Epithelial cell of proximal tubule (primary cell): ENCODE measurements around the gene ACTRT3. TPM values are rescaled to one million over a fixed set of nuclear protein-coding genes. Genes with fewer than 3 reads are reported as not detected.
"Not testable (repeated sequence)": the region's sequence is repeated elsewhere in the genome, so short reads cannot be mapped to it uniquely, and the experiment has no call there.

Experiments
- DNase-seq: peaks from one replicate; pipeline ENCODE4 v3.0.0-alpha.2; 2011; ENCODE audit warnings: low read depth
- H3K4me3 ChIP-seq: 2 replicates; pipeline ENCODE4 v1.5.1; 2011; ENCODE audit warnings: low read depth, mild to moderate bottlenecking, low read length
- total RNA-seq: library from RNA; depleted of rRNA; stranded (reverse); fragments of >200 nt; gene quantifications from 2 replicates; pipeline ENCODE4 v1.2.3, GENCODE V29; 2015
- TF ChIP-seq, protein P1 (sequence below): conservative IDR thresholded peaks from 2 replicates; pipeline ENCODE4 v1.5.1; 2012; ENCODE audit warnings: low read depth, mild to moderate bottlenecking, low read length

Gene ACTRT3
- total RNA-seq, 1 donor from 2014 or later: 2.6 TPM

DNA sequence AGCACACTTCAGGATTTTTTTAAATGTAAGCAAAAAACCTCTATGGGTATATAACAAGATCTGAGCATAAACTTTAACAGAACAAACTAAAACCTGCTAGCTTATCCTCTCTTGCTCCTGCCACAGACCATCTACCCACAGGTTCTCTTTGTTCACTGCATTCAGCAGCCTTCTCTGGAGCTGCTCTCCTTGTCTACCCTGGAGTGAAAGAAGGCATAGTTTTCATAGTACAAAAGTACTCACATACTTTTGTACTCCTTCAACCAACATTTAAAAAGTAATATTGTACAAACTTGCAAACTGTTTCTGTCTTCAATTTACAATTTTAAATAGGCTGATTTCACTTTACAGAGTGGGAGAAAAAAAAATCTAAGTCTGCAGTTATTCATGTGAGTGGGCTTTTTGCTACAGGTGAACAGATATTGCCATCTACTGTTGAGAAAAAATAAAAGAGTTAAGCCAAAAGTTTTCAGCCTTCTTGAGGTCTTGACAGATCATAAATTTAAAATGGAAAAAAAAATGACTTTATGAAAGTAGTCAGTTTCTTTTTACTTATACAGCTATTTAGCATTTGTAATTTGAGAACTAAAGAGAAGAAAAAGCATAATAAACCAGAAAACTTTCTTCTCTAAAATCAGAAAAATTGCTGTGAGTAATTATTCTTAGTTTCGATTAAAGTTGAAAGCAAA lies 24.9 kb downstream of the ACTRT3 start:
- DNase-seq: no peak
- H3K4me3 ChIP-seq: no peak overlapping the region
- TF ChIP-seq, protein P1, sequence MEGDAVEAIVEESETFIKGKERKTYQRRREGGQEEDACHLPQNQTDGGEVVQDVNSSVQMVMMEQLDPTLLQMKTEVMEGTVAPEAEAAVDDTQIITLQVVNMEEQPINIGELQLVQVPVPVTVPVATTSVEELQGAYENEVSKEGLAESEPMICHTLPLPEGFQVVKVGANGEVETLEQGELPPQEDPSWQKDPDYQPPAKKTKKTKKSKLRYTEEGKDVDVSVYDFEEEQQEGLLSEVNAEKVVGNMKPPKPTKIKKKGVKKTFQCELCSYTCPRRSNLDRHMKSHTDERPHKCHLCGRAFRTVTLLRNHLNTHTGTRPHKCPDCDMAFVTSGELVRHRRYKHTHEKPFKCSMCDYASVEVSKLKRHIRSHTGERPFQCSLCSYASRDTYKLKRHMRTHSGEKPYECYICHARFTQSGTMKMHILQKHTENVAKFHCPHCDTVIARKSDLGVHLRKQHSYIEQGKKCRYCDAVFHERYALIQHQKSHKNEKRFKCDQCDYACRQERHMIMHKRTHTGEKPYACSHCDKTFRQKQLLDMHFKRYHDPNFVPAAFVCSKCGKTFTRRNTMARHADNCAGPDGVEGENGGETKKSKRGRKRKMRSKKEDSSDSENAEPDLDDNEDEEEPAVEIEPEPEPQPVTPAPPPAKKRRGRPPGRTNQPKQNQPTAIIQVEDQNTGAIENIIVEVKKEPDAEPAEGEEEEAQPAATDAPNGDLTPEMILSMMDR: peak; percentile 57

DNA sequence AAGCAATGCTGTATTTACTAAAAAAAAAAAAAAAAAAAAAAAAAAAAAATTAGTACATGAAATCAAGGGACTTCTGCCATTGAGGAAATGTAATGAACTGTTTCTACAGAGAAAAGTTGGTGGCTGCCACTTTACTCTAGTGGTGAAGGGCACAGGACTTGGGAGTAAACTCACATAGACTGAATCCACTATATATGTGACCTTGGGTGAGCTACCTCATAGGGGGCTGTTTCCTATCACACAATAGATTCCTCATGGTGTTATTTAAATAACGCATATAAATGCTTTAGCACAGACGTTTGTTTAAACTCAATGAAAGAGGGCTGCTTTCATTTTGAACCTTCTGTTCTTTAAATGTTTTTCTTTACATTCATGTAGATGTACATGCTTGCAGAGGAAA lies 30.3 kb downstream of the ACTRT3 start:
- H3K4me3 ChIP-seq: no peak overlapping the region
- DNase-seq: no peak
- TF ChIP-seq, protein P1: no peak

DNA sequence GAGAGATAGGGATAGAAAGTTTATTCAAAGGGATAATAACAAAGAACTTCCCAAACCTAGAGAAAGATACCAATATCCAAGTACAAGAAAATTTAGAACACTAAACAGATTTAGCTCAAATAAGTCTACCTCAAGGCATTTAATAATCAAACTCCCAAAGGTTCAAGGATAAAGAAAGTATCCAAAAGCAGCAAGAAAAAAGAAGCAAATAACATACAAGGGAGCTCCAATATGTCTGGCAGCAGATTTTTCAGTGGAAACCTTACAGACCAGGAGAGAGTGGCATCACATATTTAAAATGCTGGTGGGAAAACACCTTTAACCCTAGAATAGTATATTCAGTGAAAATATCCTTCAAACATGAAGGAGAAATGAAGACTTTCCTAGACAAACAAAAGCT lies 37.5 kb downstream of the ACTRT3 start:
- H3K4me3 ChIP-seq, DNase-seq: not testable (repeated sequence)

DNA sequence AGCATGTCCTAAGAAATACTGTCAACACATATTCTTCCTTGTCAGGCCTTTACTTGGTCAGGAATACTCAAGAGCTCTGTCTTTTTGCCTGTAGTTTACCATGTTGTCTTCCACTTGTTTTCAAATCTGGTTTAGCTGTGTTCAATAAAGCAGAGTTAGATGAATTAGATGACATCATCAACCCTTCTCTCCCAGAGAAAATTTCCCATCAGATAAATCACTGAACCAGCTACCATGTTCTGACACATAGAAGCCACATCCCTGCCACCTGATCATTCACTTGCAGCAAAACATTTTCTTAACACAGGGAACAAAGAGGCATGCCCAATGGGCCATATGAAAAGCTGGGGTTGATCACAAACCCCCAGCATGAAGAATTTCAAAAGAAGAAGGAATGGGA lies 46.6 kb downstream of the ACTRT3 start:
- H3K4me3 ChIP-seq: no peak overlapping the region
- DNase-seq: peak; percentile 20
- TF ChIP-seq, protein P1: no peak

DNA sequence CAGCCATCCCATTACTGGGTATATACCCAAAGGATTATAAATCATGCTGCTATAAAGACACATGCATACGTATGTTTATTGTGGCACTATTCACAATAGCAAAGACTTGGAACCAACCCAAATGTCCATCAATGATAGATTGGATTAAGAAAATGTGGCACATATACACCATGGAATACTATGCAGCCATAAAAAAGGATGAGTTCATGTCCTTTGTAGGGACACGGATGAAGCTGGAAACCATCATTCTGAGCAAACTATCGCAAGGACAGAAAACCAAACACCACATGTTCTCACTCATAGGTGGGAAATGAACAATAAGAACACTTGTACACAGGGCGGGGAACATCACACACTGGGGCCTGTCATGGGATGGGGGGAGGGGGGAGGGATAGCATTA lies 50.9 kb downstream of the ACTRT3 start:
- H3K4me3 ChIP-seq, DNase-seq: not testable (repeated sequence)

Other genes with a start within 250 kb of the ACTRT3 start
- gene MECOM, start 105.8 kb downstream of the ACTRT3 start, total RNA-seq: 15.7 and 25.2 TPM in 2 replicates
- gene TERC, start 4.5 kb downstream of the ACTRT3 start, total RNA-seq: 196 and 307 TPM in 2 replicates
- gene MYNN, start 3.8 kb upstream of the ACTRT3 start, total RNA-seq: 10.9 and 17.6 TPM in 2 replicates
- 0.07 TPM in 1 of 2 replicates, not detected in the other for gene LRRIQ4, start 43.3 kb upstream of the ACTRT3 start, total RNA-seq
- 9.8 and 17.1 TPM in 2 replicates for gene LRRC34, start 43.3 kb upstream of the ACTRT3 start, total RNA-seq
- gene LRRC31, start 100.4 kb upstream of the ACTRT3 start, total RNA-seq: 0.14 TPM in 1 of 2 replicates, not detected in the other
- gene SAMD7, start 142.0 kb upstream of the ACTRT3 start, total RNA-seq: not detected in 2 replicates
- gene SEC62, start 197.2 kb upstream of the ACTRT3 start, total RNA-seq: 24.7 and 34.8 TPM in 2 replicates